Cardiac muscle cell (in vitro differentiated cells and primary cell): Measurements from ENCODE around the gene ALG9. TPM values are rescaled to one million over a fixed set of nuclear protein-coding genes. Genes with fewer than 3 reads are reported as not detected.

Experiments used
- DNase-seq, 2 donors: peaks; one replicate each; pipeline versions ENCODE4 v3.0.0 to v3.0.0-alpha.2; 2010 to 2017; ENCODE audit warnings: low read depth in 1 of 2, low spot score in 1 of 2
- H3K27ac ChIP-seq: fragments of 200-600 bp; sonication (generic); 2 replicates; pipeline ENCODE4 v1.5.1; 2016
- H3K27me3 ChIP-seq: fragments of 200-600 bp; sonication (generic); 2 replicates; pipeline ENCODE4 v1.6.0; 2016; ENCODE audit warnings: control low read depth
- H3K36me3 ChIP-seq: fragments of 200-600 bp; sonication (generic); 2 replicates; pipeline ENCODE4 v1.5.1; 2016; ENCODE audit warnings: control low read depth
- H3K4me1 ChIP-seq: fragments of 200-600 bp; sonication (generic); 2 replicates; pipeline ENCODE4 v1.8.1; 2017; ENCODE audit warnings: low read depth, mild to moderate bottlenecking, mixed run types
- H3K4me3 ChIP-seq: fragments of 200-600 bp; sonication (generic); 2 replicates; pipeline ENCODE4 v1.5.1; 2016; ENCODE audit warnings: mild to moderate bottlenecking
- H3K9me3 ChIP-seq: fragments of 200-600 bp; sonication (generic); 2 replicates; pipeline ENCODE4 v1.5.1; 2017; ENCODE audit warnings: low read depth, mild to moderate bottlenecking, control low read depth
- polyA plus RNA-seq: library from polyadenylated mRNA; unstranded; fragments of >200 nt; fragmentation: Nextera tagmentation; extraction: Ambion mirVana; gene quantifications from 2 replicates; pipeline ENCODE4 v1.2.1, GENCODE V29; 2016
- total RNA-seq: library from RNA; depleted of rRNA; stranded (reverse); fragments of >200 nt; gene quantifications from 2 replicates; pipeline ENCODE4 v1.2.3, GENCODE V29; 2016
- TF ChIP-seq, protein P1 (sequence below): IDR thresholded peaks from 2 replicates; pipeline ENCODE4 v1.5.1; 2012; ENCODE audit warnings: low read depth, mild to moderate bottlenecking, low read length

The ALG9 gene
- total and polyA plus RNA-seq, 2 experiments from 2014 or later, result 32.8 to 49.9 TPM

DNA sequence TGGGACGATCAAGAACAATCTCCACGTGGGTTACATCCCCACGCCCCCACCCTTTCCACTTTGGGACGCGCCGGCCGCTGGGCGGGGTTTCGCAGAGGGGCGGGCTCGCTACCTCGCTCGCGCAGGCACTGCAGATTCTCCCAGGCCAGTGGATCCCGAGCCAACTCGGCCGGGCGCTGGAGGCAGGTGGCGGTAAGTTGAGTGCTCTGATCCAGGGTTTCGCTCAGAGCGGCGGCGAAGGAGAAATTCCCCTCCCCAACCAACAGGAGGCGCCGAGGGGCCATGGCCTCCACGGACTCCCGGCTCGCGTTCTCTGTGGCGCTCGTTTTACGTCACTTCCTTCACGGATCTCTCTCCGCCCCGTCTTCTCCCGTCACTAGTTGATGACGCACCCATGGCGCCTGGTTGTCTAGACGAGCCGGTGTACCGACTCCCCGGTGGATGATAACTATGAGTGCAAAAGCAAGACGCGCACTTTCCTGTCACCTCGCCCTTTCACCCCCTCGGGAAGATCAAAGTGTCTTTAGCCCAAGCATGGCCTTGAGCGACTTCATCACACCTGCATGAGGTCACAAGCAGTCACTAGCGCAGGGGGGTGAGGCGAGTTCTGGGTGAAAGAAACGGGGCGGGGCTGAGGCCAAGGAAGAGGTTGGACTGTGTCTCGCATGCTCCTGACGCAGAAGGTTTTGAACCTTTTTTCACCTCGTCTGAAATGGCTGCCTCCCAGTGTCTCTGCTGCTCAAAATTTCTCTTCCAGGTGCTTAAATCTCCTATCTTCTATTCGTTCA, 7.7 kb upstream of the ALG9 start, which contains the start of the genes CFAP68 and FDXACB1:
CFAP68 (plus strand) TSS at position 693 of the 788 bp plus-strand sequence; CDS start at position 713, 20 bp downstream.
FDXACB1 (minus strand) TSS at position 317 of the 788 bp plus-strand sequence; CDS start at position 284, 33 bp downstream.
- Histone ChIP-seq H3K27me3 (no peaks in the 10 kb centered on the region), H3K4me3 (peak within 1 kb of the TSS; percentile 55), H3K9me3 (no peaks in the 10 kb centered on the region), H3K27ac (peak within 1 kb of the TSS; percentile 96), H3K4me1 (peaks cover 7% of the 10 kb centered on the region), H3K36me3 (peaks cover 4% of the 10 kb centered on the region)
- TF ChIP-seq, protein P1, sequence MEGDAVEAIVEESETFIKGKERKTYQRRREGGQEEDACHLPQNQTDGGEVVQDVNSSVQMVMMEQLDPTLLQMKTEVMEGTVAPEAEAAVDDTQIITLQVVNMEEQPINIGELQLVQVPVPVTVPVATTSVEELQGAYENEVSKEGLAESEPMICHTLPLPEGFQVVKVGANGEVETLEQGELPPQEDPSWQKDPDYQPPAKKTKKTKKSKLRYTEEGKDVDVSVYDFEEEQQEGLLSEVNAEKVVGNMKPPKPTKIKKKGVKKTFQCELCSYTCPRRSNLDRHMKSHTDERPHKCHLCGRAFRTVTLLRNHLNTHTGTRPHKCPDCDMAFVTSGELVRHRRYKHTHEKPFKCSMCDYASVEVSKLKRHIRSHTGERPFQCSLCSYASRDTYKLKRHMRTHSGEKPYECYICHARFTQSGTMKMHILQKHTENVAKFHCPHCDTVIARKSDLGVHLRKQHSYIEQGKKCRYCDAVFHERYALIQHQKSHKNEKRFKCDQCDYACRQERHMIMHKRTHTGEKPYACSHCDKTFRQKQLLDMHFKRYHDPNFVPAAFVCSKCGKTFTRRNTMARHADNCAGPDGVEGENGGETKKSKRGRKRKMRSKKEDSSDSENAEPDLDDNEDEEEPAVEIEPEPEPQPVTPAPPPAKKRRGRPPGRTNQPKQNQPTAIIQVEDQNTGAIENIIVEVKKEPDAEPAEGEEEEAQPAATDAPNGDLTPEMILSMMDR, result peak; percentile 91
- peak; percentile 99 for DNase-seq

DNA sequence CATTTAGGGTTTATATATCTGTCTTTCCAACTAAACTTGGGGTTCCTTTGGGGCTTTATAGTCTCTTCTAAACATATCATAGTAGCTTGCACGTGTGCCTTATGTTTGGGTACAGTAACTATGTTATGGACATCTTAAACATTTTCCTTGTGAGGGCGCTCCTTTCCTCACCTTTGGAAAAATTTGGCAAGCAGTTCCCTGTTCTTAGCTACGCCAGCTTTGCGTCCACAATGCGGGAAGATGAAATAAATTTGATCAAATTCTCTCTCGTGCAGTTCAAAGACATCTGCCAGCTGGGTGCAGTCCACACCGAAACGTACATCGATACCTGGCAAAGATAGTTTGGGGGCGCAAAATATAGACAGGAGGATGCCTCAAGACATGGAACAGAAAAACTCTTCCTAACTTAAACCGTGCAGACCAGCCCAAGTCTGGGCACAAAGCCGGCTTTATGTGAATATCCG, 7.0 kb upstream of the ALG9 start:
- Histone ChIP-seq H3K4me3 (peak overlapping the region; percentile 55), H3K4me1 (peaks cover 7% of the 10 kb centered on the region), H3K27me3 (no peaks in the 10 kb centered on the region), H3K36me3 (no peaks in the 10 kb centered on the region), H3K9me3 (no peaks in the 10 kb centered on the region), H3K27ac (peak overlapping the region; percentile 96)
- DNase-seq, result peak in 1 of 2 donors; percentile 35
- TF ChIP-seq, protein P1, result no peak

DNA sequence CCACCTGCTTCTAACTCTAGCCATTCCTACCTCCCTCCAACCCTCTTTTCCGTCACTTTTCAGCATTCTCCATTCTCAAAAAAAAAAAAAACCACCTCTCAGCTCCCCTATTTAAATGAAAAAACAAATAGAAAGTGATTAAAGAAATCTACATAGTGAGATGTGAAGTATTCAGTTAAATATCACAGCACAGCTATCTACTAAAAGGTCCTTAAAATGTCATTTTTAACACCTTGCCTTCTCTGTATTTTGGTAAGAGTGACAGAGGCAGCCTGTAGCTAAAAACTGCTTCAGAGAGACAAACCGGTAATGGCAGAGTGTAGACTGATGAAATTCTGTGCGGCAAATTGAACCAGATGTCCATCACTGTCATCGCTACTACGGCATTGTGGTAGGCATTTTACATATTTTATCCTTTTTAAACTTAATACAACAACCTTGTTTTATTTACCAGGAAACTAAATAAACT, 346 bp upstream of the ALG9 start:
- H3K27ac ChIP-seq, result peak overlapping the region; percentile 90
- peaks cover 22% of the 10 kb centered on the region for H3K36me3 ChIP-seq
- peaks cover 5% of the 10 kb centered on the region for H3K4me1 ChIP-seq
- no peaks in the 10 kb centered on the region for H3K27me3 ChIP-seq
- H3K4me3 ChIP-seq, result peak overlapping the region; percentile 80
- DNase-seq, result no peak
- no peaks in the 10 kb centered on the region for H3K9me3 ChIP-seq
- TF ChIP-seq, protein P1, result no peak

DNA sequence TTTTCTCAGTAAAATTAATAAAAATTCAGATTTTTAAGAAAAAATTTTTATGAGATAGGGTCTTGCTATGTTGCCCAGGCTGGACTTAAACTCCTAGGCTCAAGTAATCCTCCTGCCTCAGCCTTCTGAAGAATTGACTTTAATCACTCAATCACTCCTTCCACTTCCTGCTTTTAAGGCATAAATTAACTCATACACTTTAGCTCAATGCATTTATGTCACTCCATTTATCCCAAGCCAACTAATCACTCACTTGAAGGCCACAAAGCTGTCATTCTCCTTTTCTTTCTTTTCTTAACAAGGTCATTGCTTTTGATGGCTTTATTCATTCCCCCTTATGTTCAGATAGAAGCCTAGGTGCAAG, 877 bp downstream of the ALG9 start:
- H3K36me3 ChIP-seq, result peaks cover 28% of the 10 kb centered on the region
- peaks cover 5% of the 10 kb centered on the region for H3K4me1 ChIP-seq
- DNase-seq, result no peak
- H3K27ac ChIP-seq, result peak overlapping the region; percentile 90
- TF ChIP-seq, protein P1, result no peak
- H3K9me3 ChIP-seq, result no peaks in the 10 kb centered on the region
- H3K27me3 ChIP-seq, result no peaks in the 10 kb centered on the region
- H3K4me3 ChIP-seq, result peak overlapping the region; percentile 80

DNA sequence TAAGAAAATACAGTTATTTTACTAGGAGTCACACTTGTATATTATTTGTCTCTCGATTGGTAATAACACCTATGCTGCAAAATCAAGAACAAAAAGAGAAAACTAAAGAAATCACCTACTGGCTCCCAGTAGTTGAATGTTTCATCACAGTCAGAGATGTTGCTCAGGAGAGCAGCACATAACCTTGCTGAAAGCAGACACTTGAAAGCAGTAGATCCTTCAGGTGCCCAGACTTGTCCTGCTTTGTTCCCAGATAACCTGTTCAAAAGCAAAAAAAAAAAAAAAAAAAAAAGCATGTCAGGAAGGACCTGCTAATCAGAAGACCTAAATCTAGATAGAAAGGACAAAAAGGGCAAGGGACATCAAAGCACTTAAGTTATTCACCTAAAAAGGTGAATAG, 1.3 kb downstream of the ALG9 start:
- DNase-seq, result no peak
- Histone ChIP-seq H3K36me3 (peaks cover 32% of the 10 kb centered on the region), H3K27ac (no peak overlapping the region), H3K9me3 (no peaks in the 10 kb centered on the region), H3K4me3 (peak overlapping the region; percentile 80), H3K27me3 (no peaks in the 10 kb centered on the region), H3K4me1 (peaks cover 5% of the 10 kb centered on the region)
- TF ChIP-seq, protein P1, result no peak
